Keratinocyte (primary cell): Measurements from ENCODE around the gene PHKA2. TPM values are rescaled to one million over a fixed set of nuclear protein-coding genes. Genes with fewer than 3 reads are reported as not detected.

Experiments used
- DNase-seq: peaks from one replicate; pipeline ENCODE4 v3.0.0-alpha.2; 2011; ENCODE audit warnings: low read depth, missing footprints, low spot score
- FAIRE-seq: peaks from 2 replicates; lab custom pipeline; 2011; peaks lifted over from hg19 to GRCh38; lab: Jason Lieb, UNC
- H2AFZ ChIP-seq: 2 replicates; pipeline ENCODE4 v1.6.0; 2012; ENCODE audit warnings: low read length, control low read depth, inconsistent platforms; ENCODE audit not compliant: control insufficient read depth
- H3K27ac ChIP-seq: 2 replicates; pipeline ENCODE4 v1.5.1; 2011; ENCODE audit warnings: low read length; ENCODE audit not compliant: control insufficient read depth, insufficient read depth
- H3K27me3 ChIP-seq: 3 replicates; pipeline ENCODE4 v1.6.0; 2011; ENCODE audit warnings: low read length; ENCODE audit not compliant: control insufficient read depth, insufficient read depth; ENCODE audit errors: extremely low read depth
- H3K36me3 ChIP-seq, 2 experiments: 2 replicates in 1 of 2; 3 replicates in 1 of 2; pipeline ENCODE4 v1.5.1; 2011; ENCODE audit warnings: low read length in 2 of 2, mild to moderate bottlenecking in 1 of 2; ENCODE audit not compliant: control insufficient read depth in 2 of 2, insufficient read depth in 2 of 2; ENCODE audit errors: extremely low read depth in 1 of 2
- H3K4me1 ChIP-seq: 3 replicates; pipeline ENCODE4 v1.5.1; 2011; ENCODE audit warnings: low read length; ENCODE audit not compliant: control insufficient read depth, insufficient read depth; ENCODE audit errors: extremely low read depth
- H3K4me2 ChIP-seq: 3 replicates; pipeline ENCODE4 v1.6.0; 2011; ENCODE audit warnings: low read depth, low read length; ENCODE audit not compliant: control insufficient read depth, insufficient read depth; ENCODE audit errors: extremely low read depth
- H3K4me3 ChIP-seq, 3 experiments: fragments of 200-600 bp in 1 of 3; sonication (generic) in 1 of 3; 2 replicates in 2 of 3; 3 replicates in 1 of 3; pipeline ENCODE4 v1.5.1; 2011 to 2016; ENCODE audit warnings: low read length in 3 of 3, mild to moderate bottlenecking in 3 of 3, control low read depth in 2 of 3, inconsistent platforms in 1 of 3, low read depth in 1 of 3, mixed read lengths in 1 of 3, mixed run types in 1 of 3, moderate library complexity in 1 of 3; ENCODE audit not compliant: control insufficient read depth in 2 of 3, insufficient read depth in 2 of 3; ENCODE audit errors: extremely low read depth in 1 of 3
- H3K79me2 ChIP-seq: 2 replicates; pipeline ENCODE4 v1.6.0; 2012; ENCODE audit warnings: low read length; ENCODE audit not compliant: control insufficient read depth, insufficient read depth
- H3K9ac ChIP-seq: 3 replicates; pipeline ENCODE4 v1.6.0; 2011; ENCODE audit warnings: low read length; ENCODE audit not compliant: control insufficient read depth, insufficient read depth; ENCODE audit errors: extremely low read depth
- H3K9me1 ChIP-seq: 3 replicates; pipeline ENCODE4 v1.6.0; 2011; ENCODE audit warnings: low read length; ENCODE audit not compliant: control insufficient read depth, insufficient read depth; ENCODE audit errors: extremely low read depth
- H3K9me3 ChIP-seq: 2 replicates; pipeline ENCODE4 v1.5.1; 2012; ENCODE audit warnings: low read depth, low read length; ENCODE audit not compliant: control insufficient read depth
- H4K20me1 ChIP-seq: 3 replicates; pipeline ENCODE4 v1.6.0; 2011; ENCODE audit warnings: low read length; ENCODE audit not compliant: control insufficient read depth, insufficient read depth; ENCODE audit errors: extremely low read depth
- CTCF ChIP-seq, 3 experiments: IDR thresholded peaks in 1 of 3; conservative IDR thresholded peaks in 1 of 3; optimal IDR thresholded peaks in 1 of 3; 2 replicates in 2 of 3; 3 replicates in 1 of 3; pipeline versions ENCODE3 to v1.5.1; 2011; ENCODE audit warnings: low read length in 3 of 3, mild to moderate bottlenecking in 3 of 3, moderate library complexity in 2 of 3, control low read depth in 1 of 3, inconsistent platforms in 1 of 3; ENCODE audit not compliant: insufficient read depth in 2 of 3; ENCODE audit errors: extremely low read depth in 1 of 3
- EZH2 ChIP-seq: IDR thresholded peaks from one replicate; pipeline ENCODE4 v1.6.1; 2012; ENCODE audit warnings: inconsistent platforms, mild to moderate bottlenecking, low read length, moderate library complexity
- dilution Hi-C: fragments of 300-500 bp; cut with MboI; formaldehyde crosslinking; loops from one replicate; pipeline ENCODE4 v1.7.0; 2020; ENCODE audit warnings: low sequenced_read_pairs; ENCODE audit not compliant: extremely low pct_ligation_motif_present
- polyA plus RNA-seq, 5 experiments: library from polyadenylated mRNA; depleted of rRNA in 3 of 5; stranded (reverse) in 3 of 5; stranded (forward) in 1 of 5; unstranded in 1 of 5; fragments of >200 nt; gene quantifications; 1 replicate in 1 of 5; 2 replicates in 3 of 5; 3 replicates in 1 of 5; pipeline versions ENCODE4 v1.2.1 to v1.2.3, GENCODE V29; 2011 to 2012; ENCODE audit warnings: missing spikeins in 2 of 5, low read depth in 1 of 5, low replicate concordance in 1 of 5

The PHKA2 gene
- polyA plus RNA-seq, 1 donor (not counting 4 experiments of a cell fraction or from before 2014, with no cell fraction given), result 14.1 TPM

DNA sequence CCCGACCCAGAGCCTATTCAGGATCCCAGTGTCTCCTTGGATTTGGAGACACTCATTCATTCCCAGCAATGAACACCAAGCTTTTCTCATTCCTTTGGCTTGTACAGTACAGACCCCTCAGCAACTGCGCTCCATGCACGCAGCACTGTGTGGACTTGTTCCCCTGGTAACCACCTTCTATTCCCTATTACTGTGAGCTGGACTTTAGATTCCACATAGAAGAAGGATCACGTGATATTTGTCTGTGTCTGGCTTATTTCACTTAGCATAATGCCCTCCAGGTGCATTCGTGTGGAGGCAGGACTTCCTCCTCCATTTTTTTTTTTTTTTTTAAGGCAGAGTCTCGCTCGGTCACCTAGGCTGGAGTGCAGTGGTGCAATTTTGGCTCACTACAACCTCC is 106.4 kb downstream of the PHKA2 start:
- no peaks in the 10 kb centered on the region for H3K27me3 ChIP-seq
- no peak overlapping the region for H3K27ac ChIP-seq
- H3K4me1 ChIP-seq, result peaks cover 11% of the 10 kb centered on the region
- H2AFZ ChIP-seq, result no peak overlapping the region
- no peaks in the 10 kb centered on the region for H3K79me2 ChIP-seq
- no peak overlapping the region for H3K9ac ChIP-seq
- H4K20me1 ChIP-seq, result no peaks in the 10 kb centered on the region
- H3K36me3 ChIP-seq, result no peaks in the 10 kb centered on the region
- TF ChIP-seq CTCF (optimal IDR thresholded peaks at IDR 0.05 in 1 of 3, IDR thresholded peaks at IDR 0.05 in 1 of 3, conservative IDR thresholded peaks at IDR 0.05 in 1 of 3; ENCODE audit: extremely low read depth in 1 of 3, insufficient read depth in 2 of 3, low read length in 3 of 3) (no peak), EZH2 (no peak)
- DNase-seq (no peak), FAIRE-seq (no peak)
- H3K4me2 ChIP-seq, result no peak overlapping the region
- H3K4me3 ChIP-seq, result no peak overlapping the region
- dilution Hi-C loops, result no loop called here
- H3K9me1 ChIP-seq, result no peaks in the 10 kb centered on the region
- no peaks in the 10 kb centered on the region for H3K9me3 ChIP-seq

- Histone ChIP-seq H3K9me3 (no peaks in the 10 kb centered on the region), H3K27me3 (no peaks in the 10 kb centered on the region), H3K79me2 (no peaks in the 10 kb centered on the region), H3K36me3 (no peaks in the 10 kb centered on the region), H3K4me1 (peaks cover 14% of the 10 kb centered on the region), H3K9me1 (no peaks in the 10 kb centered on the region), H3K4me2 (no peak overlapping the region), H4K20me1 (no peaks in the 10 kb centered on the region), H3K4me3 (no peak overlapping the region), H2AFZ (no peak overlapping the region), H3K9ac (no peak overlapping the region), H3K27ac (no peak overlapping the region)
- FAIRE-seq, result no peak
- DNase-seq, result no peak
- dilution Hi-C loops, result no loop called here
- TF ChIP-seq EZH2, result no peak
- TF ChIP-seq CTCF (optimal IDR thresholded peaks at IDR 0.05 in 1 of 3, IDR thresholded peaks at IDR 0.05 in 1 of 3, conservative IDR thresholded peaks at IDR 0.05 in 1 of 3; ENCODE audit: extremely low read depth in 1 of 3, insufficient read depth in 2 of 3, low read length in 3 of 3), result no peak
Observed at GRCh38 chrX:18875256-18875878, 108.5 kb downstream of the PHKA2 start.
